DOHH2 (cell line): Measurements from ENCODE around the gene ANKS1B.

Source experiments
- CTCF ChIP-seq: fragments of 200-600 bp; sonication (generic); IDR thresholded peaks from one replicate; pipeline ENCODE4 v1.5.1; 2014; ENCODE audit warnings: antibody characterized with exemption, mild to moderate bottlenecking, low read depth, low read length; ENCODE audit not compliant: poor library complexity, severe bottlenecking
- EZH2phosphoT487 ChIP-seq: fragments of 200-600 bp; sonication (generic); IDR thresholded peaks from 2 replicates; pipeline ENCODE4 v1.6.1; 2017; ENCODE audit warnings: borderline replicate concordance, mild to moderate bottlenecking, antibody characterized with exemption, low read length, moderate library complexity, mixed read lengths

GRCh38 chr12:99042226-99042625 is 942.5 kb downstream of the ANKS1B start:
- no peak for TF ChIP-seq CTCF
- no peak for TF ChIP-seq EZH2phosphoT487
